Activated naive CD4-positive, alpha-beta T cell (primary cell): ENCODE results near the gene PAM.

Source experiments
- DNase-seq, 4 experiments: peaks; one replicate each; lab custom pipeline; 2025; lab: John Stamatoyannopoulos, UW

The PAM gene

DNA sequence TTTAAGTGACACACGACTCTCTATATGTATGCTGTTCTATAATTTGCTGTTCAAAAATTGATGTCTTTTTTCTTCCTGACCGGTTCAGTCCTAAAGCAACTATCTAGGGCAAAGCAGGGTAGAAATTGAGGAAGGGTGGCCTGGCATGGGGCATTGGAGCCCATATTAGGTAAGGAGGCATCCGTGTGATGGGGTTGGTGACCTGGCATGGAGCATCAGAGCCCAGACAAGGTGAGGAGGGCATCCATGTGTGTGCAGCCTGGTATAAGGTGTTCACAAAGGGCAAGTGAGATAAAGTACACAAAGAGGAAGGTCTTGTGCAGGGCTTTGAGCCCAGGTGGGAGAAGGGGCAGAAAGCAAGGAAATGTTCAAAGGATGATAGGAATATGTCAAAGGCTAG lies 104.9 kb downstream of the PAM start:
- DNase-seq: no peak

DNA sequence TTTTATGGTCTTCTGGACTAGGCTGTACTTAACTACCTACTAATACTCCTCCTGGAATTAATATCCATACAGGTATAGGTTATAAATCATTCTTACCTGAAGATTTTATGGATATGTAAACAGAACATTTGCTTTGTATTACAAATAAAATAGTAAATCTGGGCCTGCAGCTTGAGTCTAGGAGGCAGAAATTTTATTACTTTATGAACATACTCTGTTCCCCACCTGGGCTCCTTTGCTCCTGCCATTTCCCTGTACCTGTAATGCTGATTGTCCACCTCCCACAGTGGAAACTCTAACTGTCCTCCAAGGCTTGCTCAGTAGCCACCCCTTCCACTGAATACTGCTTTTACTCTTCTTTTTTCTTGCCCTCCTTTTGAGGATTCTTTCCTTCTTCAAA lies 108.0 kb downstream of the PAM start:
- DNase-seq: no peak

DNA sequence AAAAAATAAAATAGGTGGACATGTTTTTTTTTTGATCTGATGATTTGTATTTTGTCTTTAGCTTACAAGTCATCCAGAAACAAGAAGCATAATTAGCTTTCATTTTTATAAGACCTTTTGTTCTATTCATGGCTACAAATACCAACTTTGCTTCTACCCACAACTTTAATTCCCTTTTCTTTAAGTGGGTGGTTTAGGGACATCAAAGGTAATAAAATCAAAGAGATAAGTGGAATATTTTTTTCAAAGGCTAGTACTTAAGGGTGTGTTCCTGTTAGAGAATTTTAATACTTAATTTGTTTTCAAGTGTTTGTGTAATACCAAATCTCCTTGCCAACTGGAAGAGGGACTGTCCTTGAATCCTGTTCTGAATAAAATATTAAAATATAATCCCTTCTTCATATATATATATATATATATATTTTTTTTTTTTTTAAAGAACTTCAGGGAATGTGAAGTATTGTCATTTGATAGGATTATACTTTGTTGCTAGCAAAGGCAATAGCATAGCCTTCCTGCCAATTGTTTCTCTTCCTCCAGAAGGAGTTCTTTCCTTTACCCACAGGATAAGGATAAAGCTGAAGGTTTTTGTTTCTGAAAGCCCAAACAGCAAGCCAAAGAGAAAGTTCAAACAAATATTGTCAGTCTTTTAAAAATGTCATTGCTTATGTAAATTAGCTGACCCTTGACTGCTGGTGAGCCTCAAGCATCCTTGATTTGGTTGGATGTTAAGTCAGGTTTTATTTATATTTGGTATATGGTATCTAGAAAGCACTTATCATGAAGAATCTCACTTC lies 108.9 kb downstream of the PAM start:
- no peak for DNase-seq

DNA sequence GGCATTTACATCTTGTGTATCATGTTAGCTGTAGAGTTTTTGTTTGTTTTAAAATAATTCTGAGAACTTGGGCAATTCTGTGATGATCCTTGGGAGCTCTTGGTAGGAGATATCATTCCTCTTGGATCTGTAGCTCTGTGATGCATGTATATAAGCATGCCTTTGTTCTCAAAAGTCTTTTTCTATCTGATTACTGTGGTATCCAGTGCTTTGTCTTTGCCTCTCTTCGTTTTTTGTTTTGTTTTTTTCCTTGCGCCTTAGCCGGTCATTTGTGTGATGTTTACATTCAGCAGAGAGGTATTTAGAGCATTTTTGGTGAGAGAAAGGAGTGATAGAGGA lies 110.0 kb downstream of the PAM start:
- DNase-seq: no peak

DNA sequence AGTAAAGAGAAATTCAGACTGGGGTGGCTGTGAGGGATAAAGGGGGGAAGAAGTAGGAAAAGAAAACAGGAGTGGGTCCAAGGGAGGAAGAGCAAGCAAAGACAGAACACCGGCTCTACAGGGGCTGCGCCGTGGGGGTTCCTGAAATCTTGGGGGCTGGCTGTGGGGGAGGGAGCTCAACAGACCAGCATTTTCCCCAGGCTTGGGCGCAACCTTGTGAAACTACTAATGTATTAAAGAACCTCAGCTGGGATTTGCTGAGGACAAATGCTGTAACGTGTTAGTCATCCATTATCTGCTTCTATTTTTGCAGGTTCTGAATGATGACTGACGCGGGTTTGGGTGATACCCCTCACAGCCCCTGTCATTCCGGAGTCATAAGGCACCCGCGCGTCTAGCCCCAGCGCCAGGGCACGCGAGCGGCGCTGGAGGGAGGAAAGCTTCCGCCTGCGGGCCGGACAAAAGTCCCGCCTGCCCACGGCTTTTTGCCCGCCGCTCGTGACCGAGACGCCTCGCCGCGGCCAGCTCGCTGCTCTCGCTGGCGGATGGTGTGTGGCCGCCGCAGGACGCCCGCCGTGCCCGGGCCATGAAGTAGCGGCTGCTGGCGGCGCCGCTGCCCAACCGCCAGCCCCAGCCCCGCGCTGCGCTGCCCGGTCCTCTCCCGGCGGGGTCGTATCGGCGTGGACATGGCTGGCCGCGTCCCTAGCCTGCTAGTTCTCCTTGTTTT lies 110.6 kb downstream of the PAM start:
- peak in 3 of 4 experiments; percentile 0 to 9 (median 2) for DNase-seq

- DNase-seq: no peak
These were observed 111.1 kb downstream of the PAM start for GRCh38 chr5:102866237-102866600.

- no peak for DNase-seq
These were observed 113.0 kb downstream of the PAM start for GRCh38 chr5:102867992-102868662.

DNA sequence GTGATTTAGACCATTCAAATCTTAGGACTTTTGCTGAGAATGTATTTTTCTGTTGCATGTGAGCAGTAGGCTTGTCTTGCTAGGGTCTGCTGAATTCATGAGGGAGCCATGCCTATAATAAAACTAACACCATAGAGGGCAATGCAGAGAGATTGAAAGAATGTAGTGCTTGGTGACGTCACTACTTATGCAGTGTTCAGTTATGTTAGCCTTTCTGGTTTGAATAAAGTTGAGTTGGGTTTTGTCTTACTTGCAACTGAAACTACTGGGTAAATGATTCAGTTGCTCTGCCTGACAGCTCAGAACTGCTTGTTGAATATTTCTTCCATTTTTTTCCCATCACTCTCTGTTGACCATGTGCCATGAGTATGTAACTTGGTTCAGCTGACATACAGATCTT lies 114.1 kb downstream of the PAM start:
- DNase-seq: no peak

GRCh38 chr5:102873379-102873932 lies 118.4 kb downstream of the PAM start:
- no peak for DNase-seq

- DNase-seq: no peak
These were observed 118.9 kb downstream of the PAM start for GRCh38 chr5:102874054-102874453.

DNA sequence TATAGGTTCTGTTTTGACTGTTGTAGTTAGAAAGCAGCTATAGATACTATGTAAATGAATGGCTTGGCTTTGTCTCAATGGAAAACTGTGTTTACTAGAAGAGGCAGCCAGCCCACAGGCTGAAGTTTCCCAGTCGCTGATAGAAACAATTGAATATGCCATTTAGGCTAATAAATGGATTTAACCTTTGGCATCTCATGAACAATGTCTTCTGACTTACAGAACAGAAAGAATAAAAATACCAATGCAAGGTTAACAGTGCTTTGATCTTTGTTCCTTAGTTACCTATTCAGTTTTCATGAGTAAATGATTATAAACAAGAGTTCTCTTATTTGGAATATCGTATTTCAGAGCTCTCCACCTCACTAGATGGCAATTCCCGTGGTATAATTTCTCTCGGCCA lies 120.6 kb downstream of the PAM start:
- DNase-seq: no peak

DNA sequence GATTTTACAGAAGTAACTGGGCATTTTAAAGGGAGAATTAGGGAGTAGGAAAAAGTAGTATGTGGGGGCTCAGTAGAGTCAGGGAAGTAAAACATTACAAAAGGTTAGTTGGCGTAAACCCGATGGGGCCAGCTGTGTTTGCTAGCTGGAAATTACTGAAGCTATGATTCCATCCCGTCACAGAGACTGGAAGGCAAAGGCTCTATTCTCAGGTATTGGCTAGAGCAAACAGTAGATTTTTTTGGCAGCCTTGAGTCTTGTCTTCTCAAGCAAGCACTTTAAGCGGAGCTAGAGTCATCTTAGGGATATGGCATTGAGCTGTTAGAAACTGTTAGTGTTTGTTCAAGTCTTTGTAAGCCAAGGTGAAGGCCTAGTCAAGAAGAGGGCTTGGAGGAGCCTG lies 121.5 kb downstream of the PAM start:
- DNase-seq: no peak

- no peak for DNase-seq
These were observed 124.6 kb downstream of the PAM start for GRCh38 chr5:102879741-102880140.

DNA sequence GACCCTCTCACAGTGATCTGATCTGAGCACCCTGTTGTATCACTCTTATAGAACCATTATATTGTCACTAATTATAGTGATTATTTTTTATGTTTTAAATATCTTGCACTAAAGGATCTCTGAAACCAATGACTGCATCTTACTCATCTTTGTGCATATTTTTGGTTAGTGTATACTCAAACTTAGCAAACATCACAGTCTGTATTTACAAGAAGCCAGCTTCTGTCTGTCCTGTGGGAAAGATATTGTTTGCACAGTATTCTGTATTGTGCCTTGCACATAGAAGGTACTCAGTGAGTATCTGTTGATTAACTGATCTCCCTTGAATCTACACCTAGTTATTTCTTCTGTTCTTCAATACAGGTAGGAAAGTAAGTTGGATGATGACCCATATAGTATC lies 131.5 kb downstream of the PAM start:
- DNase-seq: no peak

GRCh38 chr5:102888483-102888882 lies 133.4 kb downstream of the PAM start:
- no peak for DNase-seq

DNA sequence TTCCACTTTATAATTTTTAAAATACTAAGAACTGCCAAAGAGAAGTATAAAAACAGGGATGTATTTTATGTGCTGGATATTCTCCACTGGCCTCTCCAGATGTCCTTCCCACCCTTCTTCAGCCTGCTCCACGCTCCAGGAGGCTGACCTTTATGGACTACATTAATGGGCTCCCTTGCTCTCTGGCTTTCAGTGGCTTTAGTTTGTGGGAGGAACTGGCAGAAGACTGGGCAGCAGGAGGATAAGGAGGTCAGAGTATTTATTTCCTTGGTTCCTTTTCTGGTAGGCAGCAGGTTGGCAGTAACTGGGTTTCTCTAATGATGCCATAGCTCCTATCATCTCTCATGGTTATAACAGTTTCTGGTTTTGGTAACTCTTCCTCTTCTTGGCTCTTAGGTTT lies 133.9 kb downstream of the PAM start:
- no peak for DNase-seq

GRCh38 chr5:102890133-102890532 lies 135.0 kb downstream of the PAM start:
- DNase-seq: no peak

DNA sequence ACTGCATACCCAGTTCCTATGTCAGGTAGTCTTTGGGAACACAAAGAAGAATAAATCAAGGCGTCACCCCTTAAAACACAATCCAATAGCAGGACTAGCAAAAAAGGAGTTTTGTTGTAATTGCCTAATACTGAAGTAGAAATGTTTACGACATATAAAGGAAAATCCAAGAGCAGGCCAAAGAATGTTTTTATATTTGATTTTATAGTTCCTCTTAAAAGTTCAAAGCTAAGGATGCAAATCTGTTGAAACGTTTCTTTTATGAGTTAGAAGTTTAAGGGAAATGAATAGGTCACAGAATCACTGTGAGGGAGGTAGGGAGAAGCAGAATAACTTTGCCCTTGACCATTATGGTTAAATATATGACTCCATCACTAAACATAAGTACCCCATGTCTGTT lies 136.1 kb downstream of the PAM start:
- no peak for DNase-seq

DNA sequence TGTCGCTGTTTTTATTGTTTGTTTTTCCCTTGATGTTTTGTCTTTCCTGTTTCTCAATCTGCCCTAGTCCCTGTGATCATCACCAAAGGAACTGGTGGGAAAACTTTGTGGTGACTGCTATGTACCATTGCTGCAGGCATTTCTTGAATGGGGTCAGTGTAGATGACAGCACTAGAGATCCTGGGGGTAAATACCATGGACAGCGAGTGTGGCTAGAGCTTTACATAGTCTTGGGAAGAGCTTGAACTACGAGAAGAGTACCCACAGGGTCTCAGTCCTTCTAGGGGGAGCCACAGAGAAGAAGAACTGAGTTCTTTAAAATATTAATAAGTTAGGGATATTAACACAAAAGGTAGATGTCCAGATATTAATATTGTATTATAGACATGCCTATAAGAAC lies 138.8 kb downstream of the PAM start:
- DNase-seq: no peak

DNA sequence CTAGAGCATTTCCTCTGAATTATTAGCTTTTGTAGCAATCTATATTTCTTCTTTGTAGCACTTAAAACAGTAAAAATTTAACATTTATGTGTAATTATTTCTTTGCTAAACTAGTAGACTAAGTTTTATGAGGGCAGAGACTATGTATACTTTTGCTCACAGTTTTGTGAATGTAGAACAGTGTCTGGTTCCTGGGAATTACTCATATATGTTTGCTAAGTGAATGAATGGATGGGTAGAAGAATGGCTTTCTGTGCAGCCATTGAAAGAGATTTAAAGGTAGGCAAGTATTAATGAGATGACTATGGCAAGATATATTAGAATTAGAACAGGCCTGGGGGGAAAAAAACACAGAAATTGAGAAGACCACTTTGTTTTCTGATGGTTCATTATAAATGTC lies 140.1 kb downstream of the PAM start:
- no peak for DNase-seq

DNA sequence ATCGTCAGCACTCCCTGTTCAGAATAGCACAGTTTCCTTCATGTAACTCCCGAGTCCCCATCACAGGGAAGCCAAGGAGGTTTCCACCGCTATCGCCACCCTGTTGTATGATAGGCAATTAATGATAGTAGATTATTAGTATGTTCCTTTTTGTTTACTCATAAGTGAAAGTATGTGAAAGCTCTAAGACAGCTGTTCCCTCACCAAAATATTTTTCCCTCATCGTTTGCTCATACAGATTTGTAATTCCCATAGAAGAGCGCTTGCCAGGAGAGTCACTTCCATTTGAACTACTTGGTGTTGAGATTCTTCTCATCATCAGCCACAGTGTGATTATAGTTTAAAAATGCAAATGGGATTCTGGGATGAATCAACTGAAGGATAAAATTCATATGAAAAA lies 140.9 kb downstream of the PAM start:
- DNase-seq: no peak

- DNase-seq: no peak
These were observed 146.5 kb downstream of the PAM start for GRCh38 chr5:102901424-102902134.

- no peak for DNase-seq
These were observed 147.0 kb downstream of the PAM start for GRCh38 chr5:102902135-102902448.
